Measurements from ENCODE around the gene NFS1.

The NFS1 gene

DNA sequence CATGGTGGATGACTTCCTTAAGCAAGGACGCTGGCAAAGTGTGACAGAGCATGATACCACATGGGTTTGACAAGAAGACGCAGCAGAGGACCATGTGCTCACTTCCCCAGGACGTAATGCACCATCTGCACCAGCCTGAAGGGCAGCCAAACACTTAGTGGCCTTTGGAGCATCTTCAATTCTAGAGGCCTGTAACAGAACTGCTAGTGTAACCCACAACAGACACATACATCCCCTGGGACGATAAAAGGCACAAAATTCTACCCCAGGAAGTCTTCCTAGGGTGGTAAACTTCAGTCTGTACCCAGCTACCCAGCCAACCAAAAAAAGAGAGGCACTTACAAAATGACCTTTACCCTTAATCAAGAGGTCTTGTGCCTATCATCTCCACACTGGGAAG lies 25.3 kb downstream of the NFS1 start:
- DNase-seq (ENCODE audit: low spot score), result no peak

GRCh38 chr20:35669681-35670080 lies 29.5 kb downstream of the NFS1 start:
- no peak for DNase-seq (ENCODE audit: low spot score)

DNA sequence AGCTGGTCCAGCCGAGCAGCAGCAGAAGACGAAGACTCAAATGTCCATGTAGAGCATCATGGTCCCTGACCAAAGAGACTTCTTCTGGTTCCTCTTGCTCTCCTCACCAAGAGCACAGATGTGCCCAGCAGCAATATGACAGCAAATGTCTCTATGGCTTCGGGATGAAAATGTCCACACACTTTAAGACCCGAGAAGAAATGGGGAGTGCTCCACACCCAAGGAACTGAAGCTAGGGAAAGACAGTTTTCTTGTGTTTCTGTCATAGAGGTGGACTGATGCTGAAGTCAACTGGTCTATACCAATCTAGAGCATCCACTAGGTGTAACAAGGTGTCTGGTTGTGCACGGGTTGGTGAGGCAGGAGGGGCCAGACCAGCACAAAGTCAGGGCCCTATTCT lies 29.9 kb downstream of the NFS1 start:
- DNase-seq (ENCODE audit: low spot score), result no peak

DNA sequence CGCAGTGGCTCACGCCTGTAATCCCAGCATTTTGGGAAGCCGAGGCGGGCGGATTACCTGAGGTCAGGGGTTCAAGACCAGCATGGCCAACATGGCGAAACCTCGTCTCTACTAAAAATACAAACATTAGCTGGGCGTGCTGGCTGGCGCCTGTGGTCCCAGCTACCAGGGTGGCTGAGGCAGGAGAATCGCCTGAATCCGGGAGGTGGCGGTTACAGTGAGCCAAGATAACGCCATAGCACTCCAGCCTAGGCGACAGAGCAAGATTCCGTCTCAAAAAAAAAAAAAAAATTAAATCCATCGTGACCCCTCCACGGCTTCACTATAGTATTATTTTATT lies 33.2 kb downstream of the NFS1 start:
- no peak for DNase-seq (ENCODE audit: low spot score)

DNA sequence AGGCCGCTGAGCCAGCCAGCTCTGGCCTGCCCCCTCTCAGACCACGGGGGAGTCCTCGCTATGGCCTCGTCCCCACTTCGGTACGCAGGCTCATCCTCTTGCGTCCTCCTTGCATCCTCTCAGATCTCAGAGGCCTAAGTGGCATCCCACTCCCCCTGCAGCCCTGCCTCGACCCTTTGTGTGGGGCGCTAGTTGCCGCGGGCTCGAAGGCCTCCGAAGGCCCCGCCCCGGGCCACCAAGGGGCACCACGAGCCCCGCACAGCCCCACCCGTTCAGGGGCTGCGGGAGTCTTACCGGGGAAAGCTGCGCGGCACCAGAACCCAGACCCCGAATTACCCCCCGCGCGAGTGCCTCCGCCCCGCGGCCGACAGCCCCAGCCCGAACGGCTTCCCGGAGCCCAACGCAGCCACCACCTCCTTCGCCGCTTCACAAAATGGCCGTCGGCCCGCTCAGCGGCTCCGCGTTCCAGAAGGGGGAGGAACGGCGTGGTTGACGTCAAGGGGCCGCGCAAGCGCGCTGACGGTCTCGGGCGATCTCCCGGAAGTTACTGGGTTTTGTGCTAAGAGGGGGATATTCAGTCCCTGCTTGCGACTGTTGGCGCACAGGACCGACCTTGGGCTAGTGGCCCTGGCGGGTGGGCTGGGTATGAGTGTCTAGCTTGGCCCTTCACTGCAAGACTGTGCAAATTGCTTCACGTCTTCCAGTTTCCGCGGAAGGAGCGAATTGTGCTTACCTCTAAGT lies 34.5 kb downstream of the NFS1 start, which contains the start of the genes CPNE1 and RBM12:
Gene CPNE1, minus strand, starts transcription at position 435 of the 741 bp plus-strand sequence. CDS start 31,977 bp downstream, outside the sequence.
Gene RBM12, minus strand, starts transcription at position 435 of the 741 bp plus-strand sequence. CDS start 9,578 bp downstream, outside the sequence.
- peak; percentile 96 for DNase-seq (ENCODE audit: low spot score)

- peak; percentile 82 for DNase-seq (ENCODE audit: low spot score)
These were observed 35.4 kb downstream of the NFS1 start for GRCh38 chr20:35663516-35664465.

GRCh38 chr20:35662551-35662950 lies 36.6 kb downstream of the NFS1 start:
- DNase-seq (ENCODE audit: low spot score), result peak; percentile 22

DNA sequence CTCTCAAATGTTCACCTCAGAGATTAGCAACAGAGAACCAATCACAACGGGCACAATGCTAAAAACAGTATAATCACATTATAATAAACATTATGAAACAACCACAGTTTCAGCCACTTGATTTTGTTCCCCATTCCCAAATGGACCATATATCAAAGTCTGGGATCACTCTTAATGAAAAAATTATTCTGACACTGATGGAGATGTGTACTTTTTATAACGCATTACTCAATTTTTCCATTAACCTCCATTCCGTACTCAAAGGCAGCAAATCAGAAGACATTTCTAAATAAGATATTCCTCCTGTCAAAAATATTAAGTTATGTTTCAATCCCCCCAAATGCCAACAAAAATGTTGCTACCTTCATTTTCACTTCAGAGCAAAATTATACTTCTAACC lies 37.2 kb downstream of the NFS1 start:
- peak; percentile 27 for DNase-seq (ENCODE audit: low spot score)

DNA sequence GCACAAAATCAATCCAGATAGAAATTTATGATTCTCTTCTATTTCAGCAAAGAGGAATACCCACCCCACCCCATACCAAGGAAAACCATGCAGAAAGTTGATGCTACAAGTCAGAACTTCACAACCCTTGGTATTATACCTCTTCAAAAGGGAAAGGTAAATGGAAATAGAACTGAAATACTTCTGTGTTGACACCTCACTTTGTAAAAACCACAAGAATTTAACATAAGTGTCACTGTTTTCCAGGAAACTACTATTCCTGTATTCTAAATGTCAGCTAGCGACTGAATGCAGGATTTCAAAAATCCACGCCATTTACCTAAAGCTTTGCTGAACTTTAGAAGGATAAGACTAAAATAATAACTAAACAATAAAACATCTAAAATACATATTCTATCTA lies 38.1 kb downstream of the NFS1 start:
- DNase-seq (ENCODE audit: low spot score), result no peak

- DNase-seq (ENCODE audit: low spot score), result no peak
These were observed 38.8 kb downstream of the NFS1 start for GRCh38 chr20:35660122-35660937.

GRCh38 chr20:35657271-35657670 lies 41.9 kb downstream of the NFS1 start:
- DNase-seq (ENCODE audit: low spot score), result no peak

DNA sequence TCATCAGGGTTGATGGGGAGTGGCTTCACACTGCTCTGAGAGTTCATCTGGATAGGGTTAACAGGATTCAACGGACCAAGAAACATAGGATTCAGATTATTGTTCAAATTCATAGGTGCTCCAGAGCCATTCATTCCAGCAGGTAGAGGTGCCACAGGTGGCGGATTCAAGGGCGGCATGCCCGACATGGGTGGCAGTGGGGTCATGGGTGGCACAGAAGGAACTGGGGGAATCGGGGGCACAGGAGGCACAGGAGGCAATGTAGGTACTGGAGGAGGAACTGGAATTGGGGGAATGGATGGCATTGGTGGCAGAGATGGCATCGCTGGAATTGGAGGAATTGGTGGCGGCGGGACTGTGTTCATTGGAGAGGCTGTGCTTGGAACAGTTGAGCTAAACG lies 44.7 kb downstream of the NFS1 start:
- no peak for DNase-seq (ENCODE audit: low spot score)

- no peak for DNase-seq (ENCODE audit: low spot score)
These were observed 45.3 kb downstream of the NFS1 start for GRCh38 chr20:35653893-35654292.

DNA sequence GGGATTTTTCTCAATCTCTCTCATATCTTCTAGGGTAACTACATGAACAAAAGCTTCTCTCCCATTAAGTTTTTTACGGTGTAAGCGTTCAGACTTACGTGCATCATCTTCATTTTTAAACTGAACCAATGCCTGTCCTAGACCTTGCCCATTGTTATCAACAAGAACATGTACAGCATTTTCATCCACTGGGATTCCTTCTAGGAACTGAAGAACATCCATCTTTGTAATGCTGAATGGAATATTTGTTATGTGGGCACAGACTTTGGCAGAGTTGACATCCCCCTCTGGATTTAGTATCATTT lies 45.8 kb downstream of the NFS1 start:
- DNase-seq (ENCODE audit: low spot score), result no peak

DNA sequence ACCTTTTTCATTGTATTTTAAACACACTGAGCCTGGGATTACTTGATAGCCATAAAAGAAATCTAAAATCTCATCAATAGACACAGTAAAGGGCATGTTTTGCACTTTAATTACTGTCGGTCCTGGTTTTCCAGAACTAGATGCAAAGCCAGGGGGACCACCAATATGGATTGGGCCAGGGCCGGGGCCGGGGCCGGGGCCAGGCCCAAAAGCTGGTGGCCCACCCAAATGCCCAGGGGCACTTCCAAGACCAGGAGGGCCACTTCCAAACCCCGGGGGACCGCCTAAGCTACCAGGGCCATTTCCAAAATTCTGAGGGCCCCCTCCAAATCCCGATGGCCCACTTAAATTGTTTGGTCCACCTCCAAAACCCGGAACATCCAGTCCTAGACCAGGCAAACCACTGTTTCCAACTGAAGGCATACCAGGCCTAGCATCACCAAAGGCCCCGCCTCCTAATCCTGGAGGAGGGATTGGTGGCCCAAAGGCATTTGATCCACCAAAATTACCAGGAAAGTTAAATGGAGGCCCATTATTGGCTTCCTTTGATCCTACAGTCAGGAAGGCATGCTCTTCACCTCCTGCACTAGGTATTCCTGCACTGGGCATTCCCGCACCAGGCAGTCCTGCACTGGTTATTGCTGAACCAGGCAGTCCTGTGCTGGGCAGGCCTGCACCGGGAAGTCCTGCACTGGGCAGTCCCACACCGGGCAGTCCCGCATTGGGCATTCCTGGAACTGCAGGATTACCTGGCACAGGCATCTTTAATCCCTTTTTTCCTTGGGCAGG lies 46.3 kb downstream of the NFS1 start:
- no peak for DNase-seq (ENCODE audit: low spot score)

GRCh38 chr20:35651958-35652357 lies 47.2 kb downstream of the NFS1 start:
- no peak for DNase-seq (ENCODE audit: low spot score)

DNA sequence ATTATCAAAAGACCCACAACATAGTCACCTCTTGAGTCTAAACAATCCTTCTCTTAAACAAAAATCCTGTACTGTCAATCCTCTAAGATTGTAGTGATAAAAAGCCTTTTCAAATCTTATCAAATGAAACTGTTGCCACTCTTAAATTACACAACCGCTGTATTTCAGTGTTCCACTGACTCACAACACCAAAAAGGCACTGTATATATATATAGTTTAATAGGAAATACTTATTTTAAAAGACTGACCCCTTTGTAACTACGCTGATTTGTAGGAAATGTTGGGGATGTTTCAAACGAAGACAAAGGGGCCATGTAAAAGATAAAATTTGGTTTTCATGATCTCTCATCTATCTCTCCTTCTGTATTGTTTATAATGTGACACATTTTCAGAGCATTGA lies 48.5 kb downstream of the NFS1 start:
- DNase-seq (ENCODE audit: low spot score), result no peak

GRCh38 chr20:35648836-35649235 lies 50.3 kb downstream of the NFS1 start:
- no peak for DNase-seq (ENCODE audit: low spot score)

DNA sequence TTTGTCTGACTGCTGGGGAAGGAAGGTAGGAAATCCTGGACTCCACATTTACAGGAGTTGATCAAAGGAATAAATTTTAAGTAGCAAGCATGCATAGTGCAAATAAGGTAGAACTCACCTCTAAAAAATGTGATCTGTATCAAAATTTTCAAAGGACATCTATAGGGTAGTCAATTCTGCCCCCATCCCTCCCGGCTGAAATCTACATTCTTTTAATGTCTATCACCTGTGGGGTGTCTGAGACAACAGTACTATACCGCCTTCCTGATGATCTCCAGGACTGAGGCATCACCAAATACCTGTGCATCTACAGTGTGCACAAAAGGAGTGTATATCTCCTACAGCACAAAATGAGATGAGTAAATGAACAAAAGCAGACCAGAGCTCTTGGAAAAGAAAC lies 54.3 kb downstream of the NFS1 start:
- no peak for DNase-seq (ENCODE audit: low spot score)

DNA sequence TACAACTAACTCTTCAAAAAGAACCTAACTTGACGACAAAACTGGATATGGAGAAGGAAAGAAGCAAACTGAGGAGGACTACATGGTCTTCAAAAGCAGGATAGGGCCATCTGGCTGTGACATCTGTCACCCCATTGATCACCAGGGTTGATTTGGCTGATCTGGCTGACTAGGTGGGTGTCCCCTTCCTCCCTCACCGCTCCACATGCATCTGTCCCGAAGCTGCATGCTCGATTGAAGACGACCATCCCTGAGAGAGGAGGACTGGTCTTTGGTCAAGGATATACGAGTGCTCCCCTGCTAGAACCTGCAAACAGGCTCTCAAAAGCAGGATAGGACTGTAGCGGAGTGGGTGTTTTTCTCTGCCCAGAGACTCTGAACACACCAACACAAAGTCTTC lies 56.1 kb downstream of the NFS1 start:
- no peak for DNase-seq (ENCODE audit: low spot score)

GRCh38 chr20:35641743-35642142 lies 57.4 kb downstream of the NFS1 start:
- no peak for DNase-seq (ENCODE audit: low spot score)

GRCh38 chr20:35640724-35641123 lies 58.4 kb downstream of the NFS1 start:
- no peak for DNase-seq (ENCODE audit: low spot score)
